Endothelial cell (in vitro differentiated cells): ENCODE results near the gene GAS7. TPM values are rescaled to one million over a fixed set of nuclear protein-coding genes. Genes with fewer than 3 reads are reported as not detected.

ENCODE experiments used
- DNase-seq: peaks from one replicate; pipeline ENCODE4 v3.0.0; 2021; ENCODE audit warnings: low spot score
- H3K27ac Mint-ChIP-seq: one replicate; pipeline ENCODE4 v1.8.0; 2021; ENCODE audit warnings: mixed read lengths, inconsistent platforms; ENCODE audit not compliant: unreplicated experiment
- H3K27me3 Mint-ChIP-seq: one replicate; pipeline ENCODE4 v1.8.0; 2021; ENCODE audit warnings: mild to moderate bottlenecking, moderate library complexity, mixed read lengths, inconsistent platforms; ENCODE audit not compliant: unreplicated experiment
- H3K36me3 Mint-ChIP-seq: one replicate; pipeline ENCODE4 v1.8.0; 2021; ENCODE audit warnings: mild to moderate bottlenecking, low read depth, mixed read lengths, inconsistent platforms; ENCODE audit not compliant: unreplicated experiment
- H3K4me1 Mint-ChIP-seq: one replicate; pipeline ENCODE4 v1.8.0; 2021; ENCODE audit warnings: mild to moderate bottlenecking, mixed read lengths, inconsistent platforms; ENCODE audit not compliant: unreplicated experiment
- H3K4me3 Mint-ChIP-seq: one replicate; pipeline ENCODE4 v1.8.0; 2021; ENCODE audit warnings: mild to moderate bottlenecking, mixed read lengths, inconsistent platforms; ENCODE audit not compliant: unreplicated experiment
- H3K9me3 Mint-ChIP-seq: one replicate; pipeline ENCODE4 v1.8.0; 2021; ENCODE audit warnings: mixed read lengths, inconsistent platforms; ENCODE audit not compliant: unreplicated experiment
- CTCF ChIP-seq: fragments of 200-600 bp; sonication (generic); IDR thresholded peaks from one replicate; pipeline ENCODE4 v1.5.0; 2021; ENCODE audit warnings: antibody characterized with exemption; ENCODE audit not compliant: unreplicated experiment
- total RNA-seq: library from RNA; stranded (reverse); fragmentation: NEBNext Ultra II Directional; extraction: Animal tissue kit (Norgen Biotek cat#: 25700); gene quantifications from one replicate; pipeline ENCODE4 v1.2.1, GENCODE V29; 2021; ENCODE audit not compliant: unreplicated experiment

GAS7 gene
- total RNA-seq, 1 donor from 2014 or later, result 7.0 TPM

- no peaks in the 10 kb centered on the region for H3K9me3 Mint-ChIP-seq
- no peak overlapping the region for H3K4me3 Mint-ChIP-seq
- H3K4me1 Mint-ChIP-seq, result peaks cover 2% of the 10 kb centered on the region
- no peak overlapping the region for H3K27ac Mint-ChIP-seq
- DNase-seq, result no peak
- H3K27me3 Mint-ChIP-seq, result peaks cover 6% of the 10 kb centered on the region
- peaks cover 4% of the 10 kb centered on the region for H3K36me3 Mint-ChIP-seq
- TF ChIP-seq CTCF, result no peak
These were observed 3.3 kb upstream of the GAS7 start for GRCh38 chr17:10201680-10202079.

DNA sequence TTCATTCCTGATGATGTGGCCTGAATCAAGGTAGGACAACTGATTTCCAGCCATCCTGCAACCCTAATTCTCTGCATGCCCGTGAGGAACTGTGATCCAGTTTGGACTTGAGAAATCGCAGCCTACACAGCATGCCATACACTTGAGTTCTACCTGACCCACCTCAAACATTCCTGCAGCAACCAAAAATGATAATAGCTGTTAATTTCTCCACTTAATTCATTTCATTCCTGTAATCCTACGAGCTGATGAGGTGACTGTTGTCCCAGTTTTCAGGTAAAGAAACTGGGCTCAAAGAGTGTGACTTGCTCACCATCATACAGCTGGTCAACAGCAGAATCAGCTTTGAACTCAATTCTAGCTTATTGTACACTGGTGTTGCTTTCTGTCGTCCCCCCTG is 2.2 kb upstream of the GAS7 start:
- Mint-ChIP-seq H3K27me3 (peaks cover 9% of the 10 kb centered on the region), H3K4me3 (no peak overlapping the region), H3K4me1 (peaks cover 2% of the 10 kb centered on the region), H3K27ac (no peak overlapping the region), H3K36me3 (peaks cover 4% of the 10 kb centered on the region), H3K9me3 (no peaks in the 10 kb centered on the region)
- TF ChIP-seq CTCF, result no peak
- DNase-seq, result no peak

DNA sequence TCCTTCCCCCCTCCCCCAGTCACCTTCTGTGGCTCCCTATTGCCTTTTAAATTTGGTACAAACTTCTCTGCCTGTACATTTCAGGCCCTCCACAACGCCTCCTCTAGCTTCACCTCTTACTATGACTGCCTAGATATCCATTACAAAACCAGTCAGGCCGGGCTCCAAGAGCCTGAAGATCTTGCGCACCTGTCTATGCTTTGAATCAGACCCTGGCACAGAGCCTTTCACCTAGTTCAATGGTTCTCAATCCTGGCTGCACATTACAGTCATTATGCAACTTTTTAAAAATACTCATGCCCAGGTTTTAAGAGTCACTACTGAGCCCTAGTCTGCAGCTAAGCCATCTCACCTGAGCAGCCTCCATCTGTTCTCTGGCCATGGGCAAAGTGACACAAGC is 1.6 kb upstream of the GAS7 start:
- H3K36me3 Mint-ChIP-seq, result peaks cover 4% of the 10 kb centered on the region
- peaks cover 2% of the 10 kb centered on the region for H3K4me1 Mint-ChIP-seq
- no peak overlapping the region for H3K27ac Mint-ChIP-seq
- H3K4me3 Mint-ChIP-seq, result peak overlapping the region; percentile 66
- peaks cover 10% of the 10 kb centered on the region for H3K27me3 Mint-ChIP-seq
- no peaks in the 10 kb centered on the region for H3K9me3 Mint-ChIP-seq
- DNase-seq, result no peak
- TF ChIP-seq CTCF, result no peak

DNA sequence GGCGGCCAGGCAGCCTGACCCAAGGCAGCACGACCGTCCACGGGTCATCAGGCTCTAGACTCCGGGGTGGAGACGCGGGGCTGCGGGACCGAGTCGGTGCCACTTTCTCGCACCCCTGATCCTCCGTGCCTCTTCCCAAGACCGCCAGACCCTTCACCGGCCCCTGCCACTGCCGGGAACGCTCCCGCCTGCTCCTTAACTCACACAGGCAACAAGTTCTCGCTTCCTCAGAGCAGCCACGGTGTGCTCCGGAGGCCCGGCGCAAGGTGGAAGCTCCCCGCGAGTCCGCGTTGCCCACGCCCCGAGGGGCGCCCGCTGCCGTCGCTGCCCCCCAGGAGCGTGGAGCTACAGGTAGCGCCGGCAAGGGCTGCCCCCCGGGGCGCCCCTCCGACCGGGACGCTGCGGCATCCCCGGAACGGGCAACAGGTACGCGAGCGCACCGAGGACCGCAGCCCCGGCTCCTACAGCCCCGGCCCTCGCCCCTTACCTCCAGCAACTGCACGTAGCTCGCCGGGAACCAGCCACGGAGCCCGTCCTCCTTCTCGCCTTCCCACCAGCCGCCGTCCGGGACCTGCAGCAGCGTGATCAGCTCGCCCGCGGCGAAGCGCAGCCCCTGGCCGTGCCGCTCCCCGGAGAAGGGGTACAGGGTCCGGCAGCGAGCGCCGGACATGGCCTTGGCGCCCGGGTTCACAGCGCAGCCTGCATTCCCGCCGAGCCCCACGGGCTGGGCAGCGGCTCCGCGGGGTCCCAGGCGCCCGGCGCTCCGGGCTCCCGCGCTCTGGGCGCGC is 491 bp downstream of the GAS7 start:
- H3K27me3 Mint-ChIP-seq, result peaks cover 13% of the 10 kb centered on the region
- DNase-seq, result peak; percentile 40
- peaks cover 2% of the 10 kb centered on the region for H3K4me1 Mint-ChIP-seq
- H3K36me3 Mint-ChIP-seq, result peaks cover 19% of the 10 kb centered on the region
- peak overlapping the region; percentile 69 for H3K4me3 Mint-ChIP-seq
- no peaks in the 10 kb centered on the region for H3K9me3 Mint-ChIP-seq
- TF ChIP-seq CTCF, result no peak
- H3K27ac Mint-ChIP-seq, result no peak overlapping the region

DNA sequence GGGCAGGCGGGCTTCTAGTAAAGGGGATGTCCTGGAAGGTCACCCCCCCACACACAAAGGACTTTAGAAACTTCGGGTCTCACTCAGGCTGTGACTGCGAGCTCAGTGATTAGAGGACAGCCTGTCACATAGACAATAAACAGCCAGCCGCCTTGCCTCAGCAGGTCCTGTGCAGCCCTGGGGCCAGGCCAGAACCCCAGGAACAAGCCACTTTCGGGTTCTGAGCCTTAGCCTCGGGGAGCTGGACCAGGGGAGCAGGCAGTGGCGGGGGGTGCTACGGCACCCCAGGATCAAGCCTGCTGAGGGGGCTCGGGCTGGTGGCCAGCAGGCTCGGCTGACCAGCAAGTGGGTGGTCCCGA is 1.1 kb downstream of the GAS7 start:
- Mint-ChIP-seq H3K4me3 (peak overlapping the region; percentile 23), H3K27ac (no peak overlapping the region), H3K36me3 (peaks cover 19% of the 10 kb centered on the region), H3K9me3 (no peaks in the 10 kb centered on the region), H3K4me1 (peaks cover 2% of the 10 kb centered on the region), H3K27me3 (peaks cover 13% of the 10 kb centered on the region)
- no peak for TF ChIP-seq CTCF
- no peak for DNase-seq
